Mesendoderm (in vitro differentiated cells): ENCODE measurements around the gene NDUFB2.
A peak's percentile ranks its signal among the peaks of the same experiment; 100 is the strongest.
"Not testable (repeated sequence)": the region's sequence is repeated elsewhere in the genome, so short reads cannot be mapped to it uniquely, and the experiment has no call there.

Experiments
- DNase-seq: peaks from one replicate; pipeline ENCODE4 v3.0.0; 2013
- H2AK5ac ChIP-seq: 2 replicates; pipeline ENCODE4 v1.6.1; 2013; ENCODE audit warnings: low read length, inconsistent platforms
- H2BK120ac ChIP-seq: 2 replicates; pipeline ENCODE4 v1.6.1; 2013; ENCODE audit warnings: low read depth, mild to moderate bottlenecking, low read length, moderate library complexity, mixed read lengths
- H2BK15ac ChIP-seq: replicated peaks from 2 replicates; pipeline ENCODE4 v1.6.1; 2013; ENCODE audit warnings: low read depth, mild to moderate bottlenecking, moderate library complexity
- H2BK5ac ChIP-seq: 2 replicates; pipeline ENCODE4 v1.6.1; 2013; ENCODE audit warnings: low read length, inconsistent platforms
- H3K18ac ChIP-seq: 2 replicates; pipeline ENCODE4 v1.6.1; 2013; ENCODE audit warnings: mild to moderate bottlenecking, low read length, mixed read lengths
- H3K23ac ChIP-seq: one replicate; pipeline ENCODE4 v1.6.1; 2013; ENCODE audit warnings: low read length
- H3K27ac ChIP-seq: 2 replicates; pipeline ENCODE4 v1.5.1; 2013; ENCODE audit warnings: low read depth, mild to moderate bottlenecking, inconsistent platforms, low read length, moderate library complexity
- H3K27me3 ChIP-seq: 2 replicates; pipeline ENCODE4 v1.6.1; 2013; ENCODE audit warnings: low read length, control low read depth, mild to moderate bottlenecking, inconsistent platforms; ENCODE audit not compliant: insufficient read depth, poor library complexity
- H3K36me3 ChIP-seq: 2 replicates; pipeline ENCODE4 v1.6.1; 2013; ENCODE audit warnings: low read length, inconsistent platforms; ENCODE audit not compliant: control insufficient read depth, insufficient read depth
- H3K4ac ChIP-seq: one replicate; pipeline ENCODE4 v1.6.1; 2013; ENCODE audit warnings: low read depth, mild to moderate bottlenecking, low read length, moderate library complexity
- H3K4me1 ChIP-seq: 2 replicates; pipeline ENCODE4 v1.6.1; 2013; ENCODE audit warnings: low read depth, low read length, inconsistent platforms; ENCODE audit not compliant: control insufficient read depth
- H3K4me2 ChIP-seq: 2 replicates; pipeline ENCODE4 v1.6.1; 2013; ENCODE audit warnings: low read length
- H3K4me3 ChIP-seq: 2 replicates; pipeline ENCODE4 v1.5.1; 2013; ENCODE audit warnings: mild to moderate bottlenecking, low read length
- H3K56ac ChIP-seq: one replicate; pipeline ENCODE4 v1.6.1; 2013; ENCODE audit warnings: low read length
- H3K79me1 ChIP-seq: 2 replicates; pipeline ENCODE4 v1.6.1; 2013; ENCODE audit warnings: low read length, inconsistent platforms
- H3K79me2 ChIP-seq: 2 replicates; pipeline ENCODE4 v1.6.1; 2013; ENCODE audit warnings: mild to moderate bottlenecking, low read length; ENCODE audit not compliant: control insufficient read depth, insufficient read depth
- H3K9ac ChIP-seq: 2 replicates; pipeline ENCODE4 v1.6.1; 2013; ENCODE audit warnings: low read length, inconsistent platforms
- H4K5ac ChIP-seq: one replicate; pipeline ENCODE4 v1.6.1; 2013; ENCODE audit warnings: low read length
- H4K8ac ChIP-seq: one replicate; pipeline ENCODE4 v1.6.1; 2013; ENCODE audit warnings: low read depth, mild to moderate bottlenecking, control low read depth, low read length, moderate library complexity
- WGBS: extraction: QIAGEN DNeasy Blood & Tissue Kit; methylation state at CpG from one replicate; pipeline ENCODE4 v1.1.7; 2013; ENCODE audit warnings: low lambda C conversion rate, missing lambda C conversion rate; ENCODE audit not compliant: insufficient coverage; ENCODE audit errors: extremely low coverage; 5-methylcytosine and 5-hydroxymethylcytosine counted together

NDUFB2 gene

GRCh38 chr7:140669862-140670261 lies 26.6 kb upstream of the NDUFB2 start:
- not testable (repeated sequence) for H3K18ac ChIP-seq, H3K27ac ChIP-seq, H3K4ac ChIP-seq, H3K56ac ChIP-seq, H4K5ac ChIP-seq, H3K27me3 ChIP-seq, H3K9ac ChIP-seq, H3K4me2 ChIP-seq, H3K79me1 ChIP-seq, H3K36me3 ChIP-seq, H3K4me1 ChIP-seq, DNase-seq, H3K79me2 ChIP-seq, H4K8ac ChIP-seq, H2AK5ac ChIP-seq, H3K23ac ChIP-seq, H2BK120ac ChIP-seq, H3K4me3 ChIP-seq, H2BK5ac ChIP-seq, H2BK15ac ChIP-seq
- WGBS = no CpG with 5 or more reads among the region's 10 CpGs

- H3K4me3 ChIP-seq = no peak overlapping the region
- H2BK15ac ChIP-seq = no peak overlapping the region
- H3K79me2 ChIP-seq = no peaks in the 10 kb centered on the region
- H2BK5ac ChIP-seq = no peak overlapping the region
- H4K5ac ChIP-seq = no peak overlapping the region
- no peak overlapping the region for H4K8ac ChIP-seq
- no peak overlapping the region for H2AK5ac ChIP-seq
- DNase-seq = no peak
- WGBS = no CpG with 5 or more reads among the region's 4 CpGs
- H3K4me2 ChIP-seq = no peak overlapping the region
- H3K27ac ChIP-seq = no peak overlapping the region
- no peak overlapping the region for H3K18ac ChIP-seq
- H2BK120ac ChIP-seq = no peak overlapping the region
- no peak overlapping the region for H3K23ac ChIP-seq
- H3K79me1 ChIP-seq = no peaks in the 10 kb centered on the region
- H3K27me3 ChIP-seq = no peaks in the 10 kb centered on the region
- no peak overlapping the region for H3K4ac ChIP-seq
- H3K56ac ChIP-seq = no peak overlapping the region
- no peaks in the 10 kb centered on the region for H3K36me3 ChIP-seq
- H3K4me1 ChIP-seq = no peaks in the 10 kb centered on the region
- no peak overlapping the region for H3K9ac ChIP-seq
Measured at GRCh38 chr7:140670343-140670935, 26.1 kb upstream of the NDUFB2 start.

GRCh38 chr7:140671966-140672365 lies 24.5 kb upstream of the NDUFB2 start:
- no peaks in the 10 kb centered on the region for H3K79me1 ChIP-seq
- no peak overlapping the region for H3K23ac ChIP-seq
- WGBS = no CpG with 5 or more reads among the region's 15 CpGs
- H3K4ac ChIP-seq = no peak overlapping the region
- H3K27me3 ChIP-seq = no peaks in the 10 kb centered on the region
- no peak overlapping the region for H3K18ac ChIP-seq
- H3K4me3 ChIP-seq = no peak overlapping the region
- no peaks in the 10 kb centered on the region for H3K36me3 ChIP-seq
- no peaks in the 10 kb centered on the region for H3K4me1 ChIP-seq
- no peak overlapping the region for H3K9ac ChIP-seq
- no peak overlapping the region for H2BK15ac ChIP-seq
- H4K8ac ChIP-seq = no peak overlapping the region
- H2BK5ac ChIP-seq = no peak overlapping the region
- no peak overlapping the region for H3K56ac ChIP-seq
- DNase-seq = no peak
- H3K27ac ChIP-seq = no peak overlapping the region
- no peaks in the 10 kb centered on the region for H3K79me2 ChIP-seq
- H2BK120ac ChIP-seq = no peak overlapping the region
- H4K5ac ChIP-seq = no peak overlapping the region
- H3K4me2 ChIP-seq = no peak overlapping the region
- no peak overlapping the region for H2AK5ac ChIP-seq

GRCh38 chr7:140672382-140673062 lies 24.0 kb upstream of the NDUFB2 start, which contains the start of gene ADCK2:
Gene ADCK2, plus strand, starts transcription at chr7:140672945. Its CDS starts 386 bp downstream, at chr7:140673331.
- no peak within 1 kb of the TSS for H3K4ac ChIP-seq
- H3K4me2 ChIP-seq = peak within 1 kb of the TSS; percentile 74
- no peaks in the 10 kb centered on the region for H3K79me2 ChIP-seq
- peak within 1 kb of the TSS; percentile 61 for H3K9ac ChIP-seq
- peak within 1 kb of the TSS; percentile 77 for H3K56ac ChIP-seq
- H2BK5ac ChIP-seq = no peak within 1 kb of the TSS
- H3K27me3 ChIP-seq = no peaks in the 10 kb centered on the region
- no peak within 1 kb of the TSS for H3K23ac ChIP-seq
- peak within 1 kb of the TSS; percentile 25 for H3K4me3 ChIP-seq
- no peaks in the 10 kb centered on the region for H3K36me3 ChIP-seq
- no CpG with 5 or more reads among the region's 41 CpGs for WGBS
- no peak within 1 kb of the TSS for H3K27ac ChIP-seq
- H2AK5ac ChIP-seq = no peak within 1 kb of the TSS
- H3K4me1 ChIP-seq = no peaks in the 10 kb centered on the region
- no peak within 1 kb of the TSS for H4K8ac ChIP-seq
- no peak within 1 kb of the TSS for H4K5ac ChIP-seq
- no peak within 1 kb of the TSS for H2BK15ac ChIP-seq
- H3K18ac ChIP-seq = peak within 1 kb of the TSS; percentile 91
- peak; percentile 43 for DNase-seq
- H2BK120ac ChIP-seq = no peak within 1 kb of the TSS
- no peaks in the 10 kb centered on the region for H3K79me1 ChIP-seq

GRCh38 chr7:140673063-140673773 lies 23.3 kb upstream of the NDUFB2 start:
- H4K8ac ChIP-seq = no peak overlapping the region
- no peaks in the 10 kb centered on the region for H3K79me1 ChIP-seq
- H3K27me3 ChIP-seq = no peaks in the 10 kb centered on the region
- DNase-seq = peak; percentile 67
- peak overlapping the region; percentile 77 for H3K56ac ChIP-seq
- no CpG with 5 or more reads among the region's 72 CpGs for WGBS
- no peak overlapping the region for H3K23ac ChIP-seq
- H3K36me3 ChIP-seq = no peaks in the 10 kb centered on the region
- H2BK15ac ChIP-seq = no peak overlapping the region
- H2BK5ac ChIP-seq = no peak overlapping the region
- no peak overlapping the region for H4K5ac ChIP-seq
- H3K4me3 ChIP-seq = peak overlapping the region; percentile 25
- H3K9ac ChIP-seq = peak overlapping the region; percentile 61
- H3K4me1 ChIP-seq = no peaks in the 10 kb centered on the region
- H3K27ac ChIP-seq = no peak overlapping the region
- no peak overlapping the region for H3K4ac ChIP-seq
- H3K4me2 ChIP-seq = peak overlapping the region; percentile 74
- no peak overlapping the region for H2BK120ac ChIP-seq
- H2AK5ac ChIP-seq = no peak overlapping the region
- H3K79me2 ChIP-seq = no peaks in the 10 kb centered on the region
- H3K18ac ChIP-seq = peak overlapping the region; percentile 91
